ENCODE data around the gene DNAAF2.

DNA sequence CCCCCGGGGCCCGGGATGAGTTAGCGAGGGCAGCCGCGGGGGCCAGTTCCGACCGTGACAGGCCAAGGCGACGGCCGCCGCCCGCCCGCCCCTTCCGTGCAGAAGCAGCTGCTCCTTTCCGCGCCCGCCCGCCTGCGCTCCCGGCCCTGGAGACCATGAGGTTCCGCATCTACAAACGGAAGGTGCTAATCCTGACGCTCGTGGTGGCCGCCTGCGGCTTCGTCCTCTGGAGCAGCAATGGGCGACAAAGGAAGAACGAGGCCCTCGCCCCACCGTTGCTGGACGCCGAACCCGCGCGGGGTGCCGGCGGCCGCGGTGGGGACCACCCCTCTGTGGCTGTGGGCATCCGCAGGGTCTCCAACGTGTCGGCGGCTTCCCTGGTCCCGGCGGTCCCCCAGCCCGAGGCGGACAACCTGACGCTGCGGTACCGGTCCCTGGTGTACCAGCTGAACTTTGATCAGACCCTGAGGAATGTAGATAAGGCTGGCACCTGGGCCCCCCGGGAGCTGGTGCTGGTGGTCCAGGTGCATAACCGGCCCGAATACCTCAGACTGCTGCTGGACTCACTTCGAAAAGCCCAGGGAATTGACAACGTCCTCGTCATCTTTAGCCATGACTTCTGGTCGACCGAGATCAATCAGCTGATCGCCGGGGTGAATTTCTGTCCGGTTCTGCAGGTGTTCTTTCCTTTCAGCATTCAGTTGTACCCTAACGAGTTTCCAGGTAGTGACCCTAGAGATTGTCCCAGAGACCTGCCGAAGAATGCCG lies 13.7 kb downstream of the DNAAF2 start:
- TF ChIP-seq, protein P1, sequence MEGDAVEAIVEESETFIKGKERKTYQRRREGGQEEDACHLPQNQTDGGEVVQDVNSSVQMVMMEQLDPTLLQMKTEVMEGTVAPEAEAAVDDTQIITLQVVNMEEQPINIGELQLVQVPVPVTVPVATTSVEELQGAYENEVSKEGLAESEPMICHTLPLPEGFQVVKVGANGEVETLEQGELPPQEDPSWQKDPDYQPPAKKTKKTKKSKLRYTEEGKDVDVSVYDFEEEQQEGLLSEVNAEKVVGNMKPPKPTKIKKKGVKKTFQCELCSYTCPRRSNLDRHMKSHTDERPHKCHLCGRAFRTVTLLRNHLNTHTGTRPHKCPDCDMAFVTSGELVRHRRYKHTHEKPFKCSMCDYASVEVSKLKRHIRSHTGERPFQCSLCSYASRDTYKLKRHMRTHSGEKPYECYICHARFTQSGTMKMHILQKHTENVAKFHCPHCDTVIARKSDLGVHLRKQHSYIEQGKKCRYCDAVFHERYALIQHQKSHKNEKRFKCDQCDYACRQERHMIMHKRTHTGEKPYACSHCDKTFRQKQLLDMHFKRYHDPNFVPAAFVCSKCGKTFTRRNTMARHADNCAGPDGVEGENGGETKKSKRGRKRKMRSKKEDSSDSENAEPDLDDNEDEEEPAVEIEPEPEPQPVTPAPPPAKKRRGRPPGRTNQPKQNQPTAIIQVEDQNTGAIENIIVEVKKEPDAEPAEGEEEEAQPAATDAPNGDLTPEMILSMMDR (IDR thresholded peaks at IDR 0.05): peak in 1 of 5 experiments; percentile 3
- no peak for TF ChIP-seq POLR2AphosphoS5 (IDR thresholded peaks at IDR 0.05)
- TF ChIP-seq POLR2A (IDR thresholded peaks at IDR 0.05): no peak

Data from transverse colon (tissue), 4 donors.